Esophagus squamous epithelium (tissue), 4 donors: ENCODE measurements around the gene HECW1.

Experiments
- POLR2A ChIP-seq, 4 donors: fragments of 450-650 bp; IDR thresholded peaks; one replicate each; pipeline ENCODE4 v1.6.1; 2017; ENCODE audit warnings: antibody characterized with exemption in 4 of 4, mild to moderate bottlenecking in 4 of 4, moderate library complexity in 3 of 4
- TF ChIP-seq, protein P1 (sequence below), 6 experiments: fragments of 450-650 bp in 4 of 6; fragments of 200-600 bp in 2 of 6; sonication (generic) in 2 of 6; IDR thresholded peaks; one replicate each; pipeline ENCODE4 v1.5.1; 2016 to 2019; ENCODE audit warnings: antibody characterized with exemption in 6 of 6, mild to moderate bottlenecking in 4 of 6, moderate library complexity in 4 of 6

DNA sequence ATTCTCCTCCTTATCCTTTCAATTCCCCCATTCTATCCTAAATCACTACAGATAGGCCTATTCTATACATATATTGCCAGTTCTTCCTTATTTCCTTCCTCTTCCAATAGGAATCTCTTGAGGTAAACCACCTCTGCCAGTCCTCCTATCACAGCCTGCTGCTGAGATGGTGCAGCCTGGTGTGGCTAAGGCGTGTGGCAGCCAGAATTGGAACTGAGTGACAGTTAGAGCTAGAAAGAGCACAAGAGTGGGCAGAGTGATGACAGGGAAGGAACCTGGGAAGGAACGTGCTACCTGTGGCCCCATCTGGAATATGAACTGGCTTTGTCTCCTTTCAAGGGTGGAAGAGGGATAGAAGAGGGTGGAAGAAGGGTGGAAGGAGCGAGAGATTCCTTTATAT lies 187.7 kb downstream of the HECW1 start:
- TF ChIP-seq, protein P1, sequence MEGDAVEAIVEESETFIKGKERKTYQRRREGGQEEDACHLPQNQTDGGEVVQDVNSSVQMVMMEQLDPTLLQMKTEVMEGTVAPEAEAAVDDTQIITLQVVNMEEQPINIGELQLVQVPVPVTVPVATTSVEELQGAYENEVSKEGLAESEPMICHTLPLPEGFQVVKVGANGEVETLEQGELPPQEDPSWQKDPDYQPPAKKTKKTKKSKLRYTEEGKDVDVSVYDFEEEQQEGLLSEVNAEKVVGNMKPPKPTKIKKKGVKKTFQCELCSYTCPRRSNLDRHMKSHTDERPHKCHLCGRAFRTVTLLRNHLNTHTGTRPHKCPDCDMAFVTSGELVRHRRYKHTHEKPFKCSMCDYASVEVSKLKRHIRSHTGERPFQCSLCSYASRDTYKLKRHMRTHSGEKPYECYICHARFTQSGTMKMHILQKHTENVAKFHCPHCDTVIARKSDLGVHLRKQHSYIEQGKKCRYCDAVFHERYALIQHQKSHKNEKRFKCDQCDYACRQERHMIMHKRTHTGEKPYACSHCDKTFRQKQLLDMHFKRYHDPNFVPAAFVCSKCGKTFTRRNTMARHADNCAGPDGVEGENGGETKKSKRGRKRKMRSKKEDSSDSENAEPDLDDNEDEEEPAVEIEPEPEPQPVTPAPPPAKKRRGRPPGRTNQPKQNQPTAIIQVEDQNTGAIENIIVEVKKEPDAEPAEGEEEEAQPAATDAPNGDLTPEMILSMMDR (IDR thresholded peaks at IDR 0.05), result no peak
- no peak for TF ChIP-seq POLR2A (IDR thresholded peaks at IDR 0.05)
